SK-N-SH treated with all-trans-retinoic acid at 6 μM for 48 hours (cell line): ENCODE results near the gene EMC9.

ENCODE experiments used
- ATAC-seq: fragments of 200-7000 bp; cut with Tn5 transposase; 3 replicates; pipeline ENCODE4 v1.9.1; 2020; ENCODE audit warnings: mild to moderate bottlenecking, moderate library complexity
- ARNTL ChIP-seq: fragments of 450-650 bp; formaldehyde crosslinking; IDR thresholded peaks from 2 replicates; pipeline ENCODE4 v1.5.0; 2020; ENCODE audit warnings: low read depth, mild to moderate bottlenecking, moderate library complexity, borderline replicate concordance
- BACH2 ChIP-seq: fragments of 250-450 bp; sonication (Bioruptor Pico); IDR thresholded peaks from 2 replicates; pipeline ENCODE4 v1.9.0; 2021; ENCODE audit warnings: mild to moderate bottlenecking, borderline replicate concordance
- CSRNP3 ChIP-seq: fragments of 250-450 bp; sonication (Bioruptor Pico); IDR thresholded peaks from 2 replicates; pipeline ENCODE4 v1.5.1; 2021; ENCODE audit warnings: mild to moderate bottlenecking, moderate library complexity
- ESRRG ChIP-seq: fragments of 250-450 bp; sonication (Bioruptor Pico); IDR thresholded peaks from 2 replicates; pipeline ENCODE4 v1.6.1; 2021; ENCODE audit warnings: mild to moderate bottlenecking
- GLIS3 ChIP-seq: fragments of 250-450 bp; sonication (Bioruptor Pico); IDR thresholded peaks from 2 replicates; pipeline ENCODE4 v1.5.0; 2020; ENCODE audit warnings: mild to moderate bottlenecking, moderate library complexity
- OSR1 ChIP-seq: fragments of 250-450 bp; sonication (Bioruptor Pico); IDR thresholded peaks from 2 replicates; pipeline ENCODE4 v1.8.0; 2022; ENCODE audit warnings: moderate library complexity, mild to moderate bottlenecking, inconsistent platforms
- PPARA ChIP-seq: fragments of 250-450 bp; sonication (Bioruptor Pico); IDR thresholded peaks from 2 replicates; pipeline ENCODE4 v1.5.0; 2020; ENCODE audit warnings: mild to moderate bottlenecking, borderline replicate concordance
- RARB ChIP-seq: fragments of 250-450 bp; sonication (Bioruptor Pico); IDR thresholded peaks from 2 replicates; pipeline ENCODE4 v1.8.0; 2021; ENCODE audit warnings: mild to moderate bottlenecking, moderate library complexity
- SNAI2 ChIP-seq: fragments of 250-450 bp; sonication (Bioruptor Pico); IDR thresholded peaks from 2 replicates; pipeline ENCODE4 v1.5.0; 2020; ENCODE audit warnings: mild to moderate bottlenecking, moderate library complexity
- TCF4 ChIP-seq: fragments of 250-450 bp; sonication (Bioruptor Pico); IDR thresholded peaks from 2 replicates; pipeline ENCODE4 v1.8.0; 2021; ENCODE audit warnings: mild to moderate bottlenecking, moderate library complexity, borderline replicate concordance
- TOX ChIP-seq: fragments of 250-450 bp; sonication (Bioruptor Pico); IDR thresholded peaks from 2 replicates; pipeline ENCODE4 v1.8.0; 2021; ENCODE audit warnings: mild to moderate bottlenecking, moderate library complexity, borderline replicate concordance
- TSHZ2 ChIP-seq: fragments of 250-450 bp; sonication (Bioruptor Pico); IDR thresholded peaks from 2 replicates; pipeline ENCODE4 v1.5.0; 2020; ENCODE audit warnings: mild to moderate bottlenecking, moderate library complexity
- ZC3H10 ChIP-seq: fragments of 250-450 bp; sonication (Bioruptor Pico); IDR thresholded peaks from 2 replicates; pipeline ENCODE4 v1.5.1; 2021; ENCODE audit warnings: mild to moderate bottlenecking, moderate library complexity
- ZFP30 ChIP-seq: fragments of 450-650 bp; formaldehyde crosslinking; IDR thresholded peaks from 2 replicates; pipeline ENCODE4 v1.5.0; 2022; ENCODE audit warnings: mild to moderate bottlenecking, moderate library complexity
- ZNF565 ChIP-seq: fragments of 450-650 bp; formaldehyde crosslinking; conservative IDR thresholded peaks from 2 replicates; pipeline ENCODE4 v1.5.0; 2020; ENCODE audit warnings: low read depth, mild to moderate bottlenecking, moderate library complexity
- ZNF70 ChIP-seq: fragments of 450-650 bp; formaldehyde crosslinking; IDR thresholded peaks from 2 replicates; pipeline ENCODE4 v1.5.0; 2020; ENCODE audit warnings: mild to moderate bottlenecking, moderate library complexity
- ZNF8 ChIP-seq: fragments of 450-650 bp; formaldehyde crosslinking; IDR thresholded peaks from 2 replicates; pipeline ENCODE4 v1.5.0; 2020; ENCODE audit warnings: mild to moderate bottlenecking, moderate library complexity
- TF ChIP-seq, protein P1 (sequence below): fragments of 250-450 bp; sonication (Bioruptor Pico); IDR thresholded peaks from 2 replicates; pipeline ENCODE4 v1.5.1; 2020; ENCODE audit warnings: low read depth, mild to moderate bottlenecking, moderate library complexity
- TF ChIP-seq, protein P2 (sequence below): fragments of 250-450 bp; sonication (Bioruptor Pico); IDR thresholded peaks from 2 replicates; pipeline ENCODE4 v1.8.0; 2021; ENCODE audit warnings: low read depth, mild to moderate bottlenecking, moderate library complexity, borderline replicate concordance
- TF ChIP-seq, protein P3 (sequence below): fragments of 250-450 bp; sonication (Bioruptor Pico); IDR thresholded peaks from 2 replicates; pipeline ENCODE4 v1.8.0; 2020; ENCODE audit warnings: mild to moderate bottlenecking, moderate library complexity, borderline replicate concordance

EMC9 gene

DNA sequence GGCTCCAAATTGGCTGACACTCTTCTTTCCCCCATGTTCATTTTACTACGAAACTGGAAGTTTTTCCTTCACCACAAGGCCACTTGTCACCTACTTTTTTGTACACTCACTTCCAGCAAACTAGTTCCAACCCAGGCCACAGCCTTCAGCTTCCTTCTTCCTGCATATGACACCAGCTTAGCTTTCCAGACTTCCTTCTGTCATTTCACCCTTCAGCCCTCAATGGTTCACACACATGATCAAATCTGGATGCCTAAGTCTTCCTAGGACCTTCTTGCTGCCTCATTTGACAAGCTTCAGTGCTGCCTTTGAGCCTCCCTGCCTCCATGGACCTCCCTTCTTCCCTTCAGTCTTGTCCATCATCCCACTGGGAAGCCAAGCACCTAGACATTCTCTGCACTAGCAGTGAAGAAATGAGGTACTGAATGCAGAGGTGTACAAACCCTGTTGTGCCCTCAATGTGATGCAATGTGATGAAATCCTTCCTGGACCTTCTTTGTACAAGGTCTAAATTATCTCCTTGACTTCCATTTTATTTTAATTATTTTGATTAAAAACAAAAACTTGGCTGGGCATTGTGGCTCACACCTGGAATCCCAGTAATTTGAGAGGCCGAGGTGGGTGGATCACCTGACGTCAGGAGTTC is 26.2 kb upstream of the EMC9 start:
- no peak for ATAC-seq
- TF ChIP-seq ZNF70 (no peak), CSRNP3 (no peak), GLIS3 (CRISPR knock-in tag) (no peak), OSR1 (no peak), TOX (no peak), ESRRG (CRISPR knock-in tag) (no peak), ARNTL (CRISPR knock-in tag) (no peak), BACH2 (no peak), RARB (CRISPR knock-in tag) (no peak)
- TF ChIP-seq, protein P1, sequence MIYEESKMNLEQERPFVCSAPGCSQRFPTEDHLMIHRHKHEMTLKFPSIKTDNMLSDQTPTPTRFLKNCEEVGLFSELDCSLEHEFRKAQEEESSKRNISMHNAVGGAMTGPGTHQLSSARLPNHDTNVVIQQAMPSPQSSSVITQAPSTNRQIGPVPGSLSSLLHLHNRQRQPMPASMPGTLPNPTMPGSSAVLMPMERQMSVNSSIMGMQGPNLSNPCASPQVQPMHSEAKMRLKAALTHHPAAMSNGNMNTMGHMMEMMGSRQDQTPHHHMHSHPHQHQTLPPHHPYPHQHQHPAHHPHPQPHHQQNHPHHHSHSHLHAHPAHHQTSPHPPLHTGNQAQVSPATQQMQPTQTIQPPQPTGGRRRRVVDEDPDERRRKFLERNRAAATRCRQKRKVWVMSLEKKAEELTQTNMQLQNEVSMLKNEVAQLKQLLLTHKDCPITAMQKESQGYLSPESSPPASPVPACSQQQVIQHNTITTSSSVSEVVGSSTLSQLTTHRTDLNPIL (CRISPR knock-in tag): no peak
- TF ChIP-seq, protein P2, sequence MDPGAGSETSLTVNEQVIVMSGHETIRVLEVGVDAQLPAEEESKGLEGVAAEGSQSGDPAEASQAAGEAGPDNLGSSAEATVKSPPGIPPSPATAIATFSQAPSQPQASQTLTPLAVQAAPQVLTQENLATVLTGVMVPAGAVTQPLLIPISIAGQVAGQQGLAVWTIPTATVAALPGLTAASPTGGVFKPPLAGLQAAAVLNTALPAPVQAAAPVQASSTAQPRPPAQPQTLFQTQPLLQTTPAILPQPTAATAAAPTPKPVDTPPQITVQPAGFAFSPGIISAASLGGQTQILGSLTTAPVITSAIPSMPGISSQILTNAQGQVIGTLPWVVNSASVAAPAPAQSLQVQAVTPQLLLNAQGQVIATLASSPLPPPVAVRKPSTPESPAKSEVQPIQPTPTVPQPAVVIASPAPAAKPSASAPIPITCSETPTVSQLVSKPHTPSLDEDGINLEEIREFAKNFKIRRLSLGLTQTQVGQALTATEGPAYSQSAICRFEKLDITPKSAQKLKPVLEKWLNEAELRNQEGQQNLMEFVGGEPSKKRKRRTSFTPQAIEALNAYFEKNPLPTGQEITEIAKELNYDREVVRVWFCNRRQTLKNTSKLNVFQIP: no peak
- TF ChIP-seq, protein P3, sequence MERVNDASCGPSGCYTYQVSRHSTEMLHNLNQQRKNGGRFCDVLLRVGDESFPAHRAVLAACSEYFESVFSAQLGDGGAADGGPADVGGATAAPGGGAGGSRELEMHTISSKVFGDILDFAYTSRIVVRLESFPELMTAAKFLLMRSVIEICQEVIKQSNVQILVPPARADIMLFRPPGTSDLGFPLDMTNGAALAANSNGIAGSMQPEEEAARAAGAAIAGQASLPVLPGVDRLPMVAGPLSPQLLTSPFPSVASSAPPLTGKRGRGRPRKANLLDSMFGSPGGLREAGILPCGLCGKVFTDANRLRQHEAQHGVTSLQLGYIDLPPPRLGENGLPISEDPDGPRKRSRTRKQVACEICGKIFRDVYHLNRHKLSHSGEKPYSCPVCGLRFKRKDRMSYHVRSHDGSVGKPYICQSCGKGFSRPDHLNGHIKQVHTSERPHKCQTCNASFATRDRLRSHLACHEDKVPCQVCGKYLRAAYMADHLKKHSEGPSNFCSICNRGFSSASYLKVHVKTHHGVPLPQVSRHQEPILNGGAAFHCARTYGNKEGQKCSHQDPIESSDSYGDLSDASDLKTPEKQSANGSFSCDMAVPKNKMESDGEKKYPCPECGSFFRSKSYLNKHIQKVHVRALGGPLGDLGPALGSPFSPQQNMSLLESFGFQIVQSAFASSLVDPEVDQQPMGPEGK (CRISPR knock-in tag): no peak

GRCh38 chr14:24165785-24166184 is 24.4 kb upstream of the EMC9 start:
- no peak for TF ChIP-seq GLIS3 (CRISPR knock-in tag)
- TF ChIP-seq ARNTL (CRISPR knock-in tag): no peak
- TF ChIP-seq TSHZ2 (CRISPR knock-in tag): no peak
- TF ChIP-seq ZC3H10 (CRISPR knock-in tag): no peak
- TF ChIP-seq PPARA (CRISPR knock-in tag): no peak
- no peak for TF ChIP-seq RARB (CRISPR knock-in tag)
- no peak for TF ChIP-seq ESRRG (CRISPR knock-in tag)
- no peak for TF ChIP-seq ZFP30 (CRISPR knock-in tag)
- TF ChIP-seq, all 23 proteins: peak for 0
- no peak for ATAC-seq

GRCh38 chr14:24164518-24164991 is 23.2 kb upstream of the EMC9 start:
- no peak for TF ChIP-seq TCF4 (CRISPR knock-in tag)
- TF ChIP-seq ZNF8 (CRISPR knock-in tag): no peak
- no peak for TF ChIP-seq GLIS3 (CRISPR knock-in tag)
- no peak for TF ChIP-seq ZFP30 (CRISPR knock-in tag)
- TF ChIP-seq ZC3H10 (CRISPR knock-in tag): no peak
- no peak for TF ChIP-seq RARB (CRISPR knock-in tag)
- TF ChIP-seq SNAI2 (CRISPR knock-in tag): no peak
- TF ChIP-seq, protein P2: no peak
- no peak for TF ChIP-seq TOX
- TF ChIP-seq ZNF565 (CRISPR knock-in tag): no peak
- no peak for ATAC-seq
